MM.1S (cell line): ENCODE results near the gene GINS2.

Experiments used
- DNase-seq: peaks from one replicate; pipeline ENCODE4 v3.0.0-alpha.2; 2015
- H2AFZ ChIP-seq: fragments of 300-600 bp; sonication (generic); 2 replicates; pipeline ENCODE4 v1.6.0; 2016; ENCODE audit warnings: antibody characterized with exemption, low read length
- H3F3A ChIP-seq: fragments of 300-600 bp; sonication (generic); 2 replicates; pipeline ENCODE4 v1.6.1; 2016; ENCODE audit warnings: mild to moderate bottlenecking, antibody characterized with exemption, low read length, moderate library complexity, mixed read lengths; ENCODE audit not compliant: insufficient read depth
- H3K27ac ChIP-seq: fragments of 300-600 bp; sonication (generic); 2 replicates; pipeline ENCODE4 v1.5.1; 2016; ENCODE audit warnings: mild to moderate bottlenecking, low read length
- H3K27me3 ChIP-seq: fragments of 300-600 bp; sonication (generic); replicated peaks from 2 replicates; pipeline ENCODE4 v1.6.0; 2016; ENCODE audit warnings: low read length; ENCODE audit not compliant: insufficient read depth
- H3K36me3 ChIP-seq: fragments of 300-600 bp; sonication (generic); replicated peaks from 2 replicates; pipeline ENCODE4 v1.6.1; 2016; ENCODE audit warnings: mild to moderate bottlenecking, low read length, mixed read lengths; ENCODE audit not compliant: insufficient read depth
- H3K4me1 ChIP-seq: fragments of 300-600 bp; sonication (generic); 2 replicates; pipeline ENCODE4 v1.6.1; 2016; ENCODE audit warnings: low read length, mixed read lengths
- H3K4me2 ChIP-seq: fragments of 300-600 bp; sonication (generic); 2 replicates; pipeline ENCODE4 v1.6.0; 2016; ENCODE audit warnings: low read depth, low read length
- H3K4me3 ChIP-seq: fragments of 300-600 bp; sonication (generic); 2 replicates; pipeline ENCODE4 v1.5.1; 2016; ENCODE audit warnings: low read length, mixed read lengths
- H3K79me2 ChIP-seq: fragments of 300-600 bp; sonication (generic); 2 replicates; pipeline ENCODE4 v1.6.1; 2016; ENCODE audit warnings: mixed run types, low read length, mixed read lengths
- H3K9ac ChIP-seq: fragments of 300-600 bp; sonication (generic); 2 replicates; pipeline ENCODE4 v1.6.1; 2016; ENCODE audit warnings: low read length, mixed read lengths
- H3K9me2 ChIP-seq: fragments of 300-600 bp; sonication (generic); replicated peaks from 2 replicates; pipeline ENCODE4 v1.6.1; 2016; ENCODE audit warnings: mild to moderate bottlenecking, low read length, mixed read lengths; ENCODE audit not compliant: insufficient read depth
- H3K9me3 ChIP-seq: fragments of 300-600 bp; sonication (generic); replicated peaks from 2 replicates; pipeline ENCODE4 v1.6.1; 2016; ENCODE audit warnings: mild to moderate bottlenecking, low read length, mixed read lengths; ENCODE audit not compliant: insufficient read depth
- H4K20me1 ChIP-seq: fragments of 300-600 bp; sonication (generic); 2 replicates; pipeline ENCODE4 v1.6.1; 2016; ENCODE audit warnings: mild to moderate bottlenecking, low read length, moderate library complexity, mixed read lengths; ENCODE audit not compliant: insufficient read depth
- CTCF ChIP-seq: fragments of 300-600 bp; sonication (generic); IDR thresholded peaks from 2 replicates; pipeline ENCODE4 v1.5.1; 2016; ENCODE audit warnings: antibody characterized with exemption, low read length, mixed read lengths
- EZH2 ChIP-seq: fragments of 300-600 bp; sonication (generic); optimal IDR thresholded peaks from 2 replicates; pipeline ENCODE3; 2017; ENCODE audit warnings: low read depth, mild to moderate bottlenecking, antibody characterized with exemption, low read length, mixed read lengths
- EZH2phosphoT487 ChIP-seq: fragments of 300-600 bp; sonication (generic); IDR thresholded peaks from 2 replicates; pipeline ENCODE4 v1.6.1; 2018; ENCODE audit warnings: antibody characterized with exemption, low read length

The GINS2 gene

GRCh38 chr16:85637808-85638647, 50.7 kb downstream of the GINS2 start:
- Histone ChIP-seq H3K79me2 (no peaks in the 10 kb centered on the region), H3K4me1 (no peaks in the 10 kb centered on the region), H4K20me1 (no peaks in the 10 kb centered on the region), H3K9me2 (no peaks in the 10 kb centered on the region), H3K9me3 (no peaks in the 10 kb centered on the region), H3K4me2 (no peak overlapping the region), H3K36me3 (no peaks in the 10 kb centered on the region), H3K9ac (no peak overlapping the region), H2AFZ (no peak overlapping the region), H3K27me3 (no peaks in the 10 kb centered on the region), H3F3A (no peaks in the 10 kb centered on the region), H3K4me3 (no peak overlapping the region), H3K27ac (no peak overlapping the region)
- TF ChIP-seq CTCF: no peak
- TF ChIP-seq EZH2phosphoT487: no peak
- TF ChIP-seq EZH2: no peak
- no peak for DNase-seq

GRCh38 chr16:85637061-85637807, 51.5 kb downstream of the GINS2 start:
- Histone ChIP-seq H3K9ac (no peak overlapping the region), H4K20me1 (no peaks in the 10 kb centered on the region), H2AFZ (no peak overlapping the region), H3K9me3 (no peaks in the 10 kb centered on the region), H3K79me2 (no peaks in the 10 kb centered on the region; the same call in 1 of the 2 replicates), H3K4me1 (no peaks in the 10 kb centered on the region), H3K4me3 (no peak overlapping the region), H3K36me3 (no peaks in the 10 kb centered on the region), H3F3A (no peaks in the 10 kb centered on the region), H3K9me2 (no peaks in the 10 kb centered on the region), H3K27ac (no peak overlapping the region), H3K4me2 (no peak overlapping the region), H3K27me3 (no peaks in the 10 kb centered on the region)
- DNase-seq: no peak
- TF ChIP-seq EZH2: no peak
- TF ChIP-seq CTCF: no peak
- TF ChIP-seq EZH2phosphoT487: no peak

- no peak overlapping the region for H2AFZ ChIP-seq
- no peaks in the 10 kb centered on the region for H3K9me2 ChIP-seq
- DNase-seq: no peak
- H3K36me3 ChIP-seq: no peaks in the 10 kb centered on the region
- no peak overlapping the region for H3K9ac ChIP-seq
- no peak overlapping the region for H3K4me3 ChIP-seq
- no peak overlapping the region for H3K4me2 ChIP-seq
- H3K4me1 ChIP-seq: no peaks in the 10 kb centered on the region
- H3K27me3 ChIP-seq: no peaks in the 10 kb centered on the region
- H3F3A ChIP-seq: no peaks in the 10 kb centered on the region
- no peaks in the 10 kb centered on the region for H4K20me1 ChIP-seq
- no peaks in the 10 kb centered on the region; the same call in 1 of the 2 replicates for H3K79me2 ChIP-seq
- H3K27ac ChIP-seq: no peak overlapping the region
- TF ChIP-seq EZH2 (no peak), CTCF (no peak), EZH2phosphoT487 (no peak)
- no peaks in the 10 kb centered on the region for H3K9me3 ChIP-seq
Measured at GRCh38 chr16:85636234-85636812, 52.4 kb downstream of the GINS2 start.
